HG02610 (cell line): ENCODE measurements around the gene SMARCA5.

Experiments used
- ATAC-seq: cut with Tn5 transposase; IDR thresholded peaks from one replicate; pipeline ENCODE4 v1.9.1; 2021; ENCODE audit warnings: mild to moderate bottlenecking, moderate library complexity; ENCODE audit not compliant: unreplicated experiment

Gene SMARCA5

DNA sequence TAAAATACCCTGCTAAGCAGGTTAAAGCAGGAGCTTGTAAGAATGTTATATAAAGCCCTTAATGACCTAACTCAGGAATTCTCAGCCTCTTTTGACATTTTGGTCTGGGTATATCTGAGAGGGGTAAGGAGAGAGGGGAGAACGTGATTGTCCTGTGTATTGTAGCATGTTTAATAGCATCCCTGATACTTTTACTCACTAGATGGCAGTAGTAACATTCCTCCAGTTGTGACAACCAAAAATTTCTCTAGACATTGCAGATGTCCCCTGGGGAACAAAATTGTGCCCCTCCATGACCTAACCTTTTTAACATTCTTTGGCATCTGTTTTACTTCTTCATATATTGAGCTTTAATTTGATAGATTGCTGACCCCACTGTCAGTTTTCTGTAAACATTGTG is 17.9 kb downstream of the SMARCA5 start:
- ATAC-seq: no peak

GRCh38 chr4:143531788-143532491 is 18.4 kb downstream of the SMARCA5 start:
- ATAC-seq: no peak

- ATAC-seq: peak; percentile 73
These were observed 25.6 kb downstream of the SMARCA5 start for GRCh38 chr4:143538979-143539669.

GRCh38 chr4:143539670-143540023 is 26.1 kb downstream of the SMARCA5 start:
- no peak for ATAC-seq

DNA sequence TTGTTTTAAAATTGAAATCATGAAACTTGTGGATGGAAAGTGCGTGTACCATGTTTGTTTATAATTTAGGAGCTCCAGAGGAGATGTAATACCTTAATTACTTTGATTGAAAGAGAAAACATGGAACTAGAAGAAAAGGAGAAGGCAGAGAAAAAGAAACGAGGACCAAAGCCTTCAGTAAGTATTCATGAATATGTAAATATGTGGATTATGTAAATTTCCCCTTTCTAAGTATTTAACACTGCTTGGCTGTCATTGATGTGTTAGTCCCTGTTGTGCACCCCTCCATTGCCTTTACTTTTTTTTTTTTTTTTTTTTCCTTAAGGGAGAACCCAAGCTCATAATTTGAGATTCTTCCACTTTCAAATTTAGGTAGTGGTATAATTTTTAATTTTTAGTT is 36.4 kb downstream of the SMARCA5 start:
- ATAC-seq: no peak

DNA sequence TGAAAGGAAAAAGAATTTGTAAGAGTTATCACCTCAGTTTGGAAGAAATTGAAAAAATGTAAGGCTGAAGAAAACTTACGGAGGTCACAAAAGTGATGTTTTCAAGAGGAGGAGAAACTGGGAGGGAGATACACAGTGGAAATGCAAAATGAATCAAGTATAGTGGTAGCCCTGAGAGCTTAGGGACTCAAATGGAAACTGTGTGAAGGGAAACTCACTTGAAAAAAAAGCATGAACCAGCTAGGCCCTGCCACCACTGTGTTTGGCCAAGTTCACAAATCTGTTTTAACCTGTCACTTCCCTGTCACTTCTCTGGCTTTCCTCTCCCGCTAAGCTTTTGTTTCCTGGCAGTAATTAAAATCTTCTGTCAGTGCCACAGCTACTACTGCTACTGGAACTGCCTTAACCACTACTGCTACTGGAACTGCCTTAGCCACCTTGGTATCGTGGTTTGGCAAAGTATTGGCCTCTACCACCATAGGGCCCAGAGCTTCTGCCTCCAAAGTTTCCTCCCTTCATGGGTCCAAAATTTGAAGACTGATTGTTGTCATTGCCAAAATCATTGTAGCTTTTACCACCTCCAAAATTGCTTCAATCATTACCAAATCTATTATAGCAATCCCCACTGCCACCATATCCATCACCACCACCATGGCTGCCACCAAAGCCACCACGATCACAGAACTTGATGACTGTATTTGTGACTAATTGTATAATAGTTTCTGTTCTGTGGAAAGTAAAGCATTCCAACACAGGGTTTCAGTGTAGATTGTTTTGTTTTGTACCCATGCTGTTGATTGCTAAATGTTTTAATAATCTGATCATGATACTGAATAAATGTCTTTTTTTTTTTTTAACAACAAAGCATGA is 41.5 kb downstream of the SMARCA5 start:
- ATAC-seq: peak; percentile 84

- ATAC-seq: no peak
These were observed 42.2 kb downstream of the SMARCA5 start for GRCh38 chr4:143555676-143556075.

DNA sequence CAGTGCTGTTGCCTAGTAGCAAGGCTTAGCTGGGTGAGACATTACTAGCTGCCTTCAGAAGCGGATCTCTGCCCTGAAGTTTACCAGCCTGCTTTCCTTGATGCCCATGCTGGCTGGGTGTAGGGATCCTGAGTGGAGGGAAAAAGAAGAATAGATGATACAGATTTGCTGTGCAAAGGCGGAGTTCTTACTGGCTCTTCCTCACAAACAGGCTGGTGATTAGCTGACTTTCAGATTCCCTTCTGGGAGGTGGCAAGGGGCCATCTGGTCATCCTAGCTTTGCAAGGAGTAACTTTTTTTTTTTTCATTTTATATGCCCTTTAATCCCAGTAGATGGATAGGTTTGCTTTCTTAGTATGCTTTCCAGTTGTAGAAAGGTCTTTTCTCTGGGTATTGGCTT is 44.8 kb downstream of the SMARCA5 start:
- no peak for ATAC-seq

GRCh38 chr4:143558823-143559756 is 45.6 kb downstream of the SMARCA5 start:
- peak; percentile 79 for ATAC-seq

DNA sequence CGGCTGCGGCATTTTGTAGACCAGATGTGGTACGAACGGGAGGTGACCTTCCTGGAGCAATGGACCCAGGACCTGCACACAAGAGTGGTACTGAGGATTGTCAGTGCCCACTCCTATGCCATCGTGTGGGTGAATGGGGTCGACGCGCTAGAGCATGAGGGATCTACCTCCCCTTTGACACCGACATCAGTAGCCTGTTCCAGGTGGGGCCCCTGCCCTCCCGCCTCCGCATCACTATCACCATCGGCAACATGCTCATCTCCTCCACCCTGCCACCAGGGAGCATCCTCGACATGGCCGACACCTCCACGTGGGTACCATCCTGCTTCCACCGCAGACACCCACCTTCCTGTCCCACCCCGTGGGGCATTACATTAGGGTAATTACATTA is 46.2 kb downstream of the SMARCA5 start:
- ATAC-seq: no peak

DNA sequence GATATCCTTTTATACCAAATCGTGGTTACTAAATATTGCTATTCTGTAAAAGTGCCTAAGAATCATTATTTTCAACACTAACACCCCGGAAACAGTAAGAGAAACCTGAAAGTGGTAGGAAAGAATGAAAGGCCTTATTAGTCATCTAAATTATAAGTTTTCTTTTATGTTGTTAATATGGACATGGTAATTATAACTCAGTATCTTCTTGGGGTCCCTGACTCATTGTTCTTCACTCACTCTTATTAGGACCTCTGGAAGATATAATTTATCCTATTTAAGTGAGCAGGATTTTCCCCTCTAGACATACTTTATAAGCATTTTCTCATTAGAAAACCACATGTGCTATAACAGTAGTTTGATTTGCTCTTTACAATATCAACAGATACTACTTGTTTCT is 51.0 kb downstream of the SMARCA5 start:
- no peak for ATAC-seq

- no peak for ATAC-seq
These were observed 61.8 kb downstream of the SMARCA5 start for GRCh38 chr4:143575331-143575730.

GRCh38 chr4:143581331-143581946 is 67.9 kb downstream of the SMARCA5 start:
- no peak for ATAC-seq

DNA sequence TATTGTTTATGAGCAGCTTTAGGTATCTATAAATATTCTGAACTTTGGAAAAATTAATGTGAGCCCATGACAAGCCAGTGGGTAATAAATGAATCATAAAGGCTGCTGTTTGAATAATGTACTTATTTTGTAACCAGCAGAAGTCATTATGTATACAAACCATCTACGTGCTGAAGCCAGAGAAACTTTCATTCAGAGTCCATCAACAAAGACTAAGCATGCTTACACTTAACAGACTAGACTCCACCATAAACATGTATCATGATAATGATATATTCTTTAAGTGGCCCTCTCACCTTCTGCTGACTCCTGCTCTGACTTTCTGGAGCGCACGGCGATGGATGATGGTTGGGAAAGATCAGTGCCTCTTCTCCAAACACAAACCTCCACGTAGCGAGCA is 72.0 kb downstream of the SMARCA5 start:
- no peak for ATAC-seq

DNA sequence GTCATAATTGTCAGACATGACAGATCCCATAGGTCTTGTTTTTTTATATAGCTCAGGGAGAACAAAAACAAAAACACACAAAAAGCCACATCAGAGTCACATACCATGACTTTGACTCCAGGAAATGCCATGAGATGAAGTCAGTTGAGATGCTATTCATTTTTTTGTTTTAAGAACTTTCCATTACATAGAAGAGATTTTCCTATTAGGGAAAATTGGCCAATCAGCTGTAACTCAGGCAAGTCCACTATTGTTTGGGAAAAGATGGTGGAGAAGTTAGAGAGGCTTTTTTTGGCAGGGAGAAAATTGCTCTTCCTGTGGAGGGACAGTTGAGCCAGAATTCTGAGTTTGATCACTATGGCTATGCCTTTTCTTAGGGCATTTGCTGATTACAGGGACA is 72.6 kb downstream of the SMARCA5 start:
- ATAC-seq: no peak

DNA sequence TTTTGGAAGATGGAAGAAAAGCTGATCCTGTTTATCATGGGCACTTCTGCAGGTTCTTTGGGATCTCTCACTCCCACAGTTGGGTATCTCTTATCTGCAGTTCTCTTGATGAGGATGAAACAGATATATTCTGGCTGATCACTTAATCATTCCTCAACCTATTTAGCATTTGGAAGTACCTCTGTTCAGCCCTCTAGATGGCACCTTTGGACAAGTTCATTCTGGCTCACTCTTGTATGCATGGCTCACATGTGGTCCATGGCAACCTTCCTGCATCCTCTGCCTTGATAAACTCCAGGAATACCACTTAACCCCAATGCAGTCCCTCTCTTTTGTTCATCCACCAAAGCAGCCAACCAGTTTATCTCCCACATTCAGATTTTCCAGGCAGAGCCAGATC is 74.2 kb downstream of the SMARCA5 start:
- ATAC-seq: no peak

- no peak for ATAC-seq
These were observed 83.8 kb downstream of the SMARCA5 start for GRCh38 chr4:143597276-143597675.

GRCh38 chr4:143598816-143599215 is 85.3 kb downstream of the SMARCA5 start:
- ATAC-seq: no peak

- no peak for ATAC-seq
These were observed 86.3 kb downstream of the SMARCA5 start for GRCh38 chr4:143599827-143600226.

DNA sequence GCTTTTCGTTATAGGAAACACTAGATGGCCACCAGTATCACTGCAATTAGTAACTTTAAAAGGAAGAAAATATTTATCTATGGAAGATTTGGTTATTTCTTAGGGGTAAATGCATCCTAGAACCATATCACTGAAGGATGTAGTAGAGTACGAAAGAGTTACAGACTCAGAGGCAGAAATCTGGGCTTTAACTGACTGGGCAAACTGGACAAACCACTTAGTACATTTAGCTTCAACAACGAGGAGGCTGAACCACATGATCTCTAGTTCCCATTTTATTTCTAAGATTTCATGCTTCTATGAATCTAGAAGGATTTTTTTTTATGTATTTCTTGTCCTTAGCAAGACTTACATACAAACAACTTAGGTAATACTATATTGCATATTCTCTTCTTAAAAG is 93.0 kb downstream of the SMARCA5 start:
- ATAC-seq: no peak
